PC-9 (cell line): ENCODE results near the gene SMARCA5. TPM values are rescaled to one million over a fixed set of nuclear protein-coding genes. Genes with fewer than 3 reads are reported as not detected.

ENCODE experiments used
- BruUV-seq: library from RNA; stranded (reverse); fragments of 400-500 nt; replicated peaks from 2 replicates; lab custom pipeline; 2021; lab: Mats Ljungman, UMichigan
- CTCF ChIA-PET: fragments of 300-600 bp; sonication (Branson Sonifier 250); formaldehyde crosslinking; loops from one replicate; lab custom pipeline; 2022; ENCODE audit warnings: antibody characterized with exemption; lab: Charles Lee
- POLR2A ChIA-PET: fragments of 300-600 bp; sonication (Branson Sonifier 250); formaldehyde crosslinking; loops from one replicate; lab custom pipeline; 2022; ENCODE audit warnings: antibody characterized with exemption; ENCODE audit not compliant: unreplicated experiment; lab: Charles Lee
- DNase-seq, 2 experiments: peaks; one replicate each; pipeline versions ENCODE4 v3.0.0 to v3.0.0-alpha.2; 2015 to 2022; ENCODE audit warnings: mixed read lengths in 1 of 2
- H2AFZ ChIP-seq: fragments of 200-600 bp; sonication (generic); 2 replicates; pipeline ENCODE4 v1.8.1; 2017; ENCODE audit warnings: antibody characterized with exemption
- H3F3A ChIP-seq: fragments of 200-600 bp; sonication (generic); 2 replicates; pipeline ENCODE4 v1.8.1; 2017; ENCODE audit warnings: antibody characterized with exemption, mild to moderate bottlenecking, low read depth; ENCODE audit not compliant: insufficient read depth
- H3K27ac ChIP-seq: fragments of 200-600 bp; sonication (generic); 2 replicates; pipeline ENCODE4 v1.6.1; 2016; ENCODE audit warnings: mixed run types
- H3K27me3 ChIP-seq: fragments of 200-600 bp; sonication (generic); 2 replicates; pipeline ENCODE4 v1.6.1; 2016; ENCODE audit warnings: low read depth, mixed run types; ENCODE audit not compliant: insufficient read depth
- H3K36me3 ChIP-seq: fragments of 200-600 bp; sonication (generic); 2 replicates; pipeline ENCODE4 v1.6.1; 2016; ENCODE audit warnings: low read depth, mixed run types
- H3K4me1 ChIP-seq: fragments of 200-600 bp; sonication (generic); replicated peaks from 2 replicates; pipeline ENCODE4 v1.6.1; 2016; ENCODE audit warnings: mixed run types; ENCODE audit not compliant: insufficient read depth
- H3K4me2 ChIP-seq: fragments of 200-600 bp; sonication (generic); 2 replicates; pipeline ENCODE4 v1.6.1; 2017; ENCODE audit warnings: mixed run types
- H3K4me3 ChIP-seq: fragments of 200-600 bp; sonication (generic); 2 replicates; pipeline ENCODE4 v1.6.1; 2016; ENCODE audit warnings: mixed run types
- H3K79me2 ChIP-seq: fragments of 200-600 bp; sonication (generic); 2 replicates; pipeline ENCODE4 v1.6.1; 2017; ENCODE audit warnings: low read depth, mixed run types
- H3K9me2 ChIP-seq: fragments of 200-600 bp; sonication (generic); 2 replicates; pipeline ENCODE4 v1.8.1; 2017; ENCODE audit warnings: mild to moderate bottlenecking; ENCODE audit not compliant: insufficient read depth
- H3K9me3 ChIP-seq: fragments of 200-600 bp; sonication (generic); 2 replicates; pipeline ENCODE4 v1.8.1; 2016; ENCODE audit warnings: low read depth; ENCODE audit not compliant: insufficient read depth
- H4K20me1 ChIP-seq: fragments of 200-600 bp; sonication (generic); 2 replicates; pipeline ENCODE4 v1.8.1; 2017; ENCODE audit not compliant: insufficient read depth
- EZH2 ChIP-seq: fragments of 200-600 bp; sonication (generic); IDR thresholded peaks from 2 replicates; pipeline ENCODE4 v1.8.0; 2017; ENCODE audit warnings: antibody characterized with exemption, low read depth
- intact Hi-C: fragments of 100-400 bp; cut with micrococcal nuclease; formaldehyde crosslinking; loops from one replicate; pipeline ENCODE4 v1.10.0; 2022; ENCODE audit not compliant: unreplicated experiment
- total RNA-seq: library from RNA; stranded (reverse); gene quantifications from 2 replicates; pipeline ENCODE4 v1.2.3, GENCODE V29; 2021
- TF ChIP-seq, protein P1 (sequence below): fragments of 200-600 bp; sonication (generic); conservative IDR thresholded peaks from 2 replicates; pipeline ENCODE4 v1.6.1; 2017; ENCODE audit warnings: mixed run types, antibody characterized with exemption, mild to moderate bottlenecking, moderate library complexity

The SMARCA5 gene
- total RNA-seq, 1 experiment from 2014 or later, result 40.5 TPM

DNA sequence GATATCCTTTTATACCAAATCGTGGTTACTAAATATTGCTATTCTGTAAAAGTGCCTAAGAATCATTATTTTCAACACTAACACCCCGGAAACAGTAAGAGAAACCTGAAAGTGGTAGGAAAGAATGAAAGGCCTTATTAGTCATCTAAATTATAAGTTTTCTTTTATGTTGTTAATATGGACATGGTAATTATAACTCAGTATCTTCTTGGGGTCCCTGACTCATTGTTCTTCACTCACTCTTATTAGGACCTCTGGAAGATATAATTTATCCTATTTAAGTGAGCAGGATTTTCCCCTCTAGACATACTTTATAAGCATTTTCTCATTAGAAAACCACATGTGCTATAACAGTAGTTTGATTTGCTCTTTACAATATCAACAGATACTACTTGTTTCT, 51.0 kb downstream of the SMARCA5 start:
- ChIA-PET CTCF (no interaction called here), POLR2A (no interaction called here)
- Histone ChIP-seq H2AFZ (no peak overlapping the region), H3K79me2 (no peaks in the 10 kb centered on the region), H3K9me2 (no peaks in the 10 kb centered on the region), H3F3A (no peaks in the 10 kb centered on the region), H4K20me1 (no peaks in the 10 kb centered on the region), H3K9me3 (no peaks in the 10 kb centered on the region), H3K4me2 (no peak overlapping the region), H3K27ac (no peak overlapping the region), H3K4me3 (no peak overlapping the region), H3K4me1 (no peaks in the 10 kb centered on the region), H3K36me3 (no peaks in the 10 kb centered on the region), H3K27me3 (no peaks in the 10 kb centered on the region)
- BruUV-seq, result no TSS peak
- no peak for DNase-seq
- intact Hi-C loops, result no loop called here
- TF ChIP-seq EZH2, result no peak
- TF ChIP-seq, protein P1, sequence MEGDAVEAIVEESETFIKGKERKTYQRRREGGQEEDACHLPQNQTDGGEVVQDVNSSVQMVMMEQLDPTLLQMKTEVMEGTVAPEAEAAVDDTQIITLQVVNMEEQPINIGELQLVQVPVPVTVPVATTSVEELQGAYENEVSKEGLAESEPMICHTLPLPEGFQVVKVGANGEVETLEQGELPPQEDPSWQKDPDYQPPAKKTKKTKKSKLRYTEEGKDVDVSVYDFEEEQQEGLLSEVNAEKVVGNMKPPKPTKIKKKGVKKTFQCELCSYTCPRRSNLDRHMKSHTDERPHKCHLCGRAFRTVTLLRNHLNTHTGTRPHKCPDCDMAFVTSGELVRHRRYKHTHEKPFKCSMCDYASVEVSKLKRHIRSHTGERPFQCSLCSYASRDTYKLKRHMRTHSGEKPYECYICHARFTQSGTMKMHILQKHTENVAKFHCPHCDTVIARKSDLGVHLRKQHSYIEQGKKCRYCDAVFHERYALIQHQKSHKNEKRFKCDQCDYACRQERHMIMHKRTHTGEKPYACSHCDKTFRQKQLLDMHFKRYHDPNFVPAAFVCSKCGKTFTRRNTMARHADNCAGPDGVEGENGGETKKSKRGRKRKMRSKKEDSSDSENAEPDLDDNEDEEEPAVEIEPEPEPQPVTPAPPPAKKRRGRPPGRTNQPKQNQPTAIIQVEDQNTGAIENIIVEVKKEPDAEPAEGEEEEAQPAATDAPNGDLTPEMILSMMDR, result no peak

- no peak overlapping the region for H2AFZ ChIP-seq
- H3K27me3 ChIP-seq, result no peaks in the 10 kb centered on the region
- H3K27ac ChIP-seq, result no peak overlapping the region
- ChIA-PET POLR2A (no interaction called here), CTCF (no interaction called here)
- H3K4me2 ChIP-seq, result no peak overlapping the region
- intact Hi-C loops, result no loop called here
- no TSS peak for BruUV-seq
- TF ChIP-seq EZH2, result no peak
- TF ChIP-seq, protein P1, result no peak
- H3F3A ChIP-seq, result no peaks in the 10 kb centered on the region
- no peaks in the 10 kb centered on the region for H3K9me2 ChIP-seq
- H3K36me3 ChIP-seq, result no peaks in the 10 kb centered on the region
- H3K79me2 ChIP-seq, result no peaks in the 10 kb centered on the region
- H4K20me1 ChIP-seq, result no peaks in the 10 kb centered on the region
- DNase-seq, result no peak
- no peaks in the 10 kb centered on the region for H3K4me1 ChIP-seq
- no peak overlapping the region for H3K4me3 ChIP-seq
- H3K9me3 ChIP-seq, result no peaks in the 10 kb centered on the region
Observed at GRCh38 chr4:143575331-143575730, 61.8 kb downstream of the SMARCA5 start.

- Histone ChIP-seq H3K4me2 (no peak overlapping the region), H3K9me2 (no peaks in the 10 kb centered on the region), H3F3A (no peaks in the 10 kb centered on the region), H3K4me1 (no peaks in the 10 kb centered on the region), H4K20me1 (no peaks in the 10 kb centered on the region), H3K9me3 (no peaks in the 10 kb centered on the region), H3K4me3 (no peak overlapping the region), H3K79me2 (no peaks in the 10 kb centered on the region), H3K36me3 (no peaks in the 10 kb centered on the region), H3K27me3 (no peaks in the 10 kb centered on the region), H3K27ac (no peak overlapping the region), H2AFZ (no peak overlapping the region)
- TF ChIP-seq, protein P1, result no peak
- TF ChIP-seq EZH2, result no peak
- BruUV-seq, result no TSS peak
- ChIA-PET CTCF (no interaction called here), POLR2A (no interaction called here)
- intact Hi-C loops, result no loop called here
- no peak for DNase-seq
Observed at GRCh38 chr4:143581331-143581946, 67.9 kb downstream of the SMARCA5 start.
